ENCODE measurements around the gene MID2.
"Not testable (repeated sequence)": the region's sequence is repeated elsewhere in the genome, so short reads cannot be mapped to it uniquely, and the experiment has no call there.

MID2 gene

GRCh38 chrX:107940095-107940494, 114.4 kb downstream of the MID2 start:
- no peak for DNase-seq (ENCODE audit: low spot score)

GRCh38 chrX:107955337-107955736, 129.7 kb downstream of the MID2 start:
- DNase-seq (ENCODE audit: low spot score): not testable (repeated sequence)

- no peak for DNase-seq (ENCODE audit: low spot score)
Measured at GRCh38 chrX:107968623-107969022, 143.0 kb downstream of the MID2 start.

- DNase-seq (ENCODE audit: low spot score): no peak
Measured at GRCh38 chrX:107970073-107970472, 144.4 kb downstream of the MID2 start.

GRCh38 chrX:107971636-107972035, 146.0 kb downstream of the MID2 start:
- DNase-seq (ENCODE audit: low spot score): no peak

Data from hematopoietic multipotent progenitor cell treated with erythropoietin and hydrocortisone succinate and interleukin-3 and kit ligand, for 17 days (in vitro differentiated cells).